ENCODE data around the gene TAGLN3.

GRCh38 chr3:112004669-112005068 is 5.9 kb downstream of the TAGLN3 start:
- TF ChIP-seq GATA3 (IDR thresholded peaks at IDR 0.05; ENCODE audit: low read depth, low read length) = no peak
- TF ChIP-seq GATA2 (IDR thresholded peaks at IDR 0.05; ENCODE audit: low read depth, low read length) = no peak

All from SH-SY5Y (cell line).